Kasumi-1 (cell line): ENCODE results near the gene PROC.

ENCODE experiments used
- DNase-seq, 2 experiments: peaks; one replicate each; lab custom pipeline; 2025; lab: John Stamatoyannopoulos, UW

PROC gene

GRCh38 chr2:127462461-127462860 lies 44.2 kb downstream of the PROC start:
- DNase-seq = no peak

DNA sequence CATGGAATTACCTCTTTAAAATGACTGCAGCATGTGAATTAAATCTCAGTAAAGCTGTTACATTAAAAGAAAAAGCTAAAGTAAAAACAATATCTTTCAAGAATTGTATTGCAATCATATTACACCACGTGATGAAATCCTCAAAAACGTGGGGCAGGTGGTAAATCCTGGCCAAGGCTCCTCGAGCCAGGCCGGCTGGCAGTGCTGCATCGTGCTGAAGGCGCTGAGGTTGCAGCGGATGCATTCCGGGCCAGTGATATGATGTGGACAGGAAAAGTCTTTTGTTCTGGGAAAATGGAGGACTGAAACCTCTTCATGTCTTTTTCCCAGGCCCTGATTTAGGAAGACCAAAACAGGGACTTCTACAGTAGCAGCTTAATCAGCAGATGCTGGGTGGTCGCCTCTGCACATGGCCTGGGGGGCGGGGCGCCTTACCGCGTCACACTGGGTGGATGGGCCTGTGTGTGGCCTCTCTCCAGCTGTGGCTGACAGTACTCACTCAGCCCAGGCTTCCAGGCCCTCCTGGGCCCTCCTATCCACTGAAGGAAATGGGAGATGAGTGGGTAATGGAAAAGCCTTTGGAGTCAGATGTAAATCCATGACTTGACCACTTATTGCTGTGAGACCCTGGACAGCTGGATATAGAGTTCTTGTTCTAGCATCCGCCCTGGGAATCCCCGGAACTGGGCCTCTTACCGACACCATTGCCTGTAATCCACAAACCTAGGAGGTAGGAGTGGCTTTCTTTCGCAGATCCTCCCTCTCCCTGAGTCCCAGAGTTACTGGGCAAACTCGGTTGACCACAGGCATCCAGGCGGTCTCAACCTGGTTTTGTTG lies 45.1 kb downstream of the PROC start:
- no peak for DNase-seq

- DNase-seq = no peak
These were observed 46.4 kb downstream of the PROC start for GRCh38 chr2:127464470-127465257.

GRCh38 chr2:127465258-127465657 lies 47.0 kb downstream of the PROC start:
- no peak for DNase-seq

GRCh38 chr2:127469051-127469450 lies 50.8 kb downstream of the PROC start:
- DNase-seq = no peak

DNA sequence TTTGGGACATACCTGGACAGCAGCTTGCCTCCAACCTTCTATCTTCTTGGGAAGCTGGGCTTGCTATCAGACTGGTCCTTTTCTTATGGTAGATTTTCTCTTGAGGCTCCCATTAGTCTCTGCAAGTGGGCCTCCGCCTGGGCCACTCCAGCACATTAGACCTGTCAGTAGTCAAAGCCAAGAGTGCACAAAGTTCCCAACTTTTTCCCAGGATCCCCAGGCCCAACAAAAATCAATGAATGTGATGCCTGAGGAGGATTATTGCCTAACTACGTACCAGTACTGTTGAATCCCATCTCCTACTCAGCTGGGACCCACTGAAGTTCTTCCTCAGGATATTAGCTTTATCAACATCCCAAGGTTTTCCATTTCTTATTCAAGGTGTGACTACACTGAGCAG lies 51.7 kb downstream of the PROC start:
- no peak for DNase-seq

DNA sequence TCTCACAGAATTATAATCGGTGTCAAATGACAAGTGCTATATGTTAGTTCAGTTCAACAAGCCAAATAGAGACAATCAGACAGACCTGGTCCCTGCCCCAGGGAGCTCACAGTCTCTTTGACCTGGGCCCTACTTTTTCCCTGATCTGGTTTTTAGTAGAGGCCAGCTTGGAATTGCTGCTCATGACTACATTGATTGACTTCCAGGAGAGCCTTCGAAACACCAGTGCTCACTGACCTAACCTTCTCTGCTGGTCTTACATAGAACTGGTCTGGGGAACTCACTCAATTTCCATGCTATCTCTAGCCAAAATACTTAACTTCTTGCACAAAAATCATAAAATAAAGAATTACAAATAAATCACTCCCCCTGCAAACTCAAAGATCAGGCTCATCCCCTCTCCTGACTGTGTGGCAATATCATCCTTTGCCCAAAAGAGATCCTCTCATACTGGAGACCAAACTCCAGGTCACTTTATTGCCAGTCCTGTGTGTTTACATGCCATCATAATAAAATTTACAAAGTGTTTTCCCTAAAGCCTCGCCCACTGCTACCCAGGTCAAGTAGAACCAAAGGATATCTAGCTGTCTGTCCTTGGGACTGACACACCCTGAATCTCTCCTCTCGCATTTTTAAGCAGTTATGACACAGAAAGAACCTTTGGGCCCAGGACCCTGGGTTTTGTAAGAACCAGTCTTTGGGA lies 53.2 kb downstream of the PROC start:
- DNase-seq = no peak

DNA sequence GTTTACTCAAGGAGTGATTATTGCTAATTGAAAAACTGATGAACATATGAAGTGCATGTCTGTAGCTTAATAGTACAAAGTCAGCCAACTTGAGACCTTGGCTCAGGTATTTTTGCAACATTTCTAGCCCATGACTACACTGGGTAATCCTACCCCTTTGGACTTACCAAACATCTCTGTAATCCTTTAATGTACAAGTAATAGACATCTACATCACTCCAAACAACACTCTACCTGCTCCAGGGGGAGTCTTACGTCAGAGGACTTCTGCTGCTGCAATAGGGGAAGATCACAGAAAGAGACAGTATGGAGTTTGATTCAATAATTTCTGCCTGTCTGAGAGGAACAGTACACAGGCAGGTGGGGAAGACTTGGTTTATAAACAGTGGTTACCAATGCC lies 54.0 kb downstream of the PROC start:
- DNase-seq = no peak

DNA sequence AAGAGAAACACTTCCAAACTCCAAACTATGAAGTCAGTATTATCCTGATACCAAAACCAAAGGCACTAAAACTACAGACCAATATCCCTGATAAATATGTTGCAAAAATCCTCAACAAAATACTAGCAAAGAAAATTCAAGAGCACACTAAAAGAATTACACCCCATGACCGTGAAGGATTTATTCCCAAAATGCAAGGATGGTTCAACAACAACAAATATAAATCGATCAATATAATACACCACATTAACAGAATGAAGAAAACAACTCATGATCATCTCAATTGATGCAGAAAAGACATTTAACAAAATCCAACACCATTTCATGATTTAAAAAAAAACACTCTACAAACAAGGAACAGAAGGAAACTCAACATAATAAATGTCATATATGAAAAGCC lies 57.6 kb downstream of the PROC start:
- DNase-seq = no peak
